ENCODE measurements around the gene TP53AIP1. TPM values are rescaled to one million over a fixed set of nuclear protein-coding genes. Genes with fewer than 3 reads are reported as not detected.

The TP53AIP1 gene
- total and polyA plus RNA-seq, 9 of the 15 experiments (the other 6 are each of a cell fraction or from before 2014, with no cell fraction given) = not detected

DNA sequence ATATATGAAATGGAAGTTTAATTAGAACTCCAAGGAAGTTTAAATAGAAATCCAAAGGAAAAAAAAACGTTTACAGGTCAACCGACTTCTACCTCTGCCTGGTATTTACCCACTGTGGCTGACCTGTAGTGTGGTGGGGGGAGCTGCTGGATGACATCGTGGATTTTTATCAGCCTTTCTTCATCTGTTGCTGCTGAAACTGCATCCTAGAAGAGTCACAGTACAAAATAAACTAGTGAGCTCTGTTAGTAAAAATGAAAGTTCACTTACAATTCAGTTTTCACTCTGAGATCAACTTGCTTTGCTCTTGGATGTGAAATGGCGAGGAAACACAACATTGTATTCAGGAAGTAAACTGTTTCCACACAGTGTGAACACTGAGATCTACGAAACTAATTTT is 43.2 kb upstream of the TP53AIP1 start (continued):
- TF ChIP-seq ATF1 (CRISPR knock-in tag; IDR thresholded peaks at IDR 0.05) (no peak), ATF1 (tag; IDR thresholded peaks at IDR 0.05) (no peak), KHSRP (IDR thresholded peaks at IDR 0.05) (no peak), CREBBP (IDR thresholded peaks at IDR 0.05; ENCODE audit: low read depth, low read length) (no peak), ZNF830 (CRISPR knock-in tag; IDR thresholded peaks at IDR 0.05) (no peak), XRCC5 (IDR thresholded peaks at IDR 0.05; ENCODE audit: low read depth, low read length) (no peak), ZNF316 (IDR thresholded peaks at IDR 0.05) (no peak), ZNF224 (CRISPR knock-in tag; IDR thresholded peaks at IDR 0.05) (no peak)

GRCh38 chr11:128983023-128983422 is 40.4 kb upstream of the TP53AIP1 start:
- Histone ChIP-seq H3K9me3 (replicated peaks; ENCODE audit: control insufficient read depth, insufficient read depth, low read depth, low read length) (no peaks in the 10 kb centered on the region), H3K79me2 (ENCODE audit: control insufficient read depth, insufficient read depth, low read length) (no peaks in the 10 kb centered on the region), H3K9ac (ENCODE audit: insufficient read depth in 1 of 2, low read depth in 2 of 2, low read length in 2 of 2) (no peak overlapping the region), H3K36me3 (ENCODE audit: control insufficient read depth, insufficient read depth, low read length) (no peaks in the 10 kb centered on the region), H4K20me1 (replicated peaks; ENCODE audit: control insufficient read depth, insufficient read depth, low read length) (no peaks in the 10 kb centered on the region), H3K9me1 (ENCODE audit: control insufficient read depth, insufficient read depth, low read length) (no peaks in the 10 kb centered on the region), H3K4me1 (replicated peaks in 1 of 2; ENCODE audit: control insufficient read depth in 2 of 2, insufficient read depth in 2 of 2, low read length in 2 of 2) (no peaks in the 10 kb centered on the region; a peak in 1 of 5 replicates), H3K4me2 (ENCODE audit: insufficient read depth, low read length) (no peak overlapping the region), H3K4me3 (no peak overlapping the region), H3K27me3 (ENCODE audit: control insufficient read depth in 2 of 2, insufficient read depth in 2 of 2, low read length in 2 of 2) (no peaks in the 10 kb centered on the region), H3K27ac (ENCODE audit: extremely low read depth, low read depth, low read length) (no peak overlapping the region), H2AFZ (ENCODE audit: low read depth, low read length) (no peak overlapping the region)
- no peak for DNase-seq (ENCODE audit: extremely low read depth in 1 of 4, low spot score in 3 of 4)
- ChIA-PET CTCF (ENCODE audit: low intra/inter-chr PET ratio) (no interaction called here), POLR2A (no interaction called here)
- intact Hi-C loops (cut with micrococcal nuclease) = no loop called here
- no peak for TF ChIP-seq NR0B1 (IDR thresholded peaks at IDR 0.05; ENCODE audit: partially characterized antibody)
- no peak for TF ChIP-seq ZNF79 (CRISPR knock-in tag; IDR thresholded peaks at IDR 0.05; ENCODE audit: low read depth)
- no peak for TF ChIP-seq ZBTB12 (CRISPR knock-in tag; IDR thresholded peaks at IDR 0.05)
- no peak for TF ChIP-seq MXI1 (IDR thresholded peaks at IDR 0.05; ENCODE audit: low read depth, low read length)
- in situ Hi-C loops (cut with MboI) = no loop called here
- WGBS (ENCODE audit: insufficient coverage, low coverage, missing lambda C conversion rate) = 4% methylated on average over 8 of the region's 8 CpGs
- FAIRE-seq = no peak
- ATAC-seq = no peak
- BruUV-seq (replicated peaks) = no TSS peak

Data from K562 (cell line).